AG04449 (cell line): Measurements from ENCODE around the gene KAZN.

Experiments used
- CTCF ChIA-PET: fragments of 350-600 bp; formaldehyde crosslinking; extraction: SDS; loops from one replicate; lab custom pipeline; 2021; ENCODE audit warnings: antibody characterized with exemption; lab: Yijun Ruan, JAX
- POLR2A ChIA-PET: fragments of 400-600, 350-600 bp; formaldehyde crosslinking; extraction: SDS; loops from one replicate; lab custom pipeline; 2020; ENCODE audit warnings: antibody characterized with exemption, inconsistent platforms; lab: Yijun Ruan, JAX
- DNase-seq: peaks from one replicate; pipeline ENCODE4 v3.0.0-alpha.2; 2010; ENCODE audit warnings: low read depth, low spot score
- H3K4me3 ChIP-seq: 2 replicates; pipeline ENCODE4 v1.5.1; 2011; ENCODE audit warnings: low read depth, mild to moderate bottlenecking, control low read depth, low read length
- CTCF ChIP-seq: IDR thresholded peaks from one replicate; pipeline ENCODE4 v1.5.1; 2011; ENCODE audit warnings: mild to moderate bottlenecking, moderate library complexity, low read length, control low read depth, inconsistent platforms; ENCODE audit not compliant: insufficient read depth; ENCODE audit errors: missing control alignments

Gene KAZN

GRCh38 chr1:15055736-15056415 is 457.4 kb downstream of the KAZN start:
- no peak for TF ChIP-seq CTCF
- ChIA-PET POLR2A (no interaction called here), CTCF (interaction anchor here (4.4 kb wide), 1 partner anchor 10 kb away, joined by 29 read pairs; no protein-coding TSS in a partner anchor)
- H3K4me3 ChIP-seq, result no peak overlapping the region
- DNase-seq, result no peak

GRCh38 chr1:15056515-15057285 is 458.2 kb downstream of the KAZN start:
- no peak for TF ChIP-seq CTCF
- peak; percentile 10 for DNase-seq
- POLR2A ChIA-PET, result no interaction called here
- CTCF ChIA-PET, result interaction anchor here (4.4 kb wide), 1 partner anchor 11 kb away, joined by 29 read pairs; no protein-coding TSS in a partner anchor
- no peak overlapping the region for H3K4me3 ChIP-seq

- TF ChIP-seq CTCF, result no peak
- no peak overlapping the region for H3K4me3 ChIP-seq
- ChIA-PET POLR2A (no interaction called here), CTCF (interaction anchor here (4.4 kb wide), 1 partner anchor 12 kb away, joined by 29 read pairs; no protein-coding TSS in a partner anchor)
- no peak for DNase-seq
These were observed 459.3 kb downstream of the KAZN start for GRCh38 chr1:15057834-15058233.

- TF ChIP-seq CTCF, result no peak
- ChIA-PET CTCF (interaction anchor here (4.4 kb wide), 1 partner anchor 12 kb away, joined by 29 read pairs; no protein-coding TSS in a partner anchor), POLR2A (no interaction called here)
- H3K4me3 ChIP-seq, result no peak overlapping the region
- DNase-seq, result no peak
These were observed 459.8 kb downstream of the KAZN start for GRCh38 chr1:15058261-15058660.

- CTCF ChIA-PET, result interaction anchor here (1.0 kb wide), 1 partner anchor 13 kb away, joined by 5 read pairs; no protein-coding TSS in a partner anchor
- TF ChIP-seq CTCF, result no peak
- DNase-seq, result no peak
- no peak overlapping the region for H3K4me3 ChIP-seq
- POLR2A ChIA-PET, result no interaction called here
These were observed 461.6 kb downstream of the KAZN start for GRCh38 chr1:15060104-15060503.

GRCh38 chr1:15062479-15063099 is 464.1 kb downstream of the KAZN start:
- CTCF ChIA-PET, result interaction anchor here (0.8 kb wide), 1 partner anchor 17 kb away, joined by 3 read pairs; no protein-coding TSS in a partner anchor
- TF ChIP-seq CTCF, result peak; percentile 10
- POLR2A ChIA-PET, result no interaction called here
- DNase-seq, result no peak
- no peak overlapping the region for H3K4me3 ChIP-seq
